K562 (cell line): ENCODE measurements around the gene NUDT9. TPM values are rescaled to one million over a fixed set of nuclear protein-coding genes. Genes with fewer than 3 reads are reported as not detected.

Source experiments
- ATAC-seq: fragments of 200-7000 bp; cut with Tn5 transposase; 3 replicates; pipeline ENCODE4 v1.9.1; 2020; ENCODE audit warnings: moderate library complexity
- BruUV-seq: library from RNA; stranded (reverse); fragments of 400-500 nt; replicated peaks from 2 replicates; lab custom pipeline; 2021; lab: Mats Ljungman, UMichigan
- CTCF ChIA-PET: fragments of 300-600 bp; formaldehyde crosslinking; extraction: SDS; loops from one replicate; lab custom pipeline; 2021; ENCODE audit warnings: low intra/inter-chr PET ratio; lab: Yijun Ruan, JAX
- POLR2A ChIA-PET: fragments of 300-600, 350-650 bp; sonication (Branson Sonifier 250); formaldehyde crosslinking; extraction: SDS; loops from one replicate; lab custom pipeline; 2021; ENCODE audit warnings: antibody characterized with exemption, inconsistent platforms; lab: Yijun Ruan, JAX
- DNase-seq, 4 experiments: peaks; one replicate each; pipeline versions ENCODE4 v3.0.0 to v3.0.0-alpha.2; 2011 to 2018; ENCODE audit warnings: low spot score in 3 of 4, mixed read lengths in 3 of 4; ENCODE audit errors: extremely low read depth in 1 of 4
- FAIRE-seq: peaks from 2 replicates; lab custom pipeline; 2011; peaks lifted over from hg19 to GRCh38; lab: Jason Lieb, UNC
- H2AFZ ChIP-seq: 2 replicates; pipeline ENCODE4 v1.6.0; 2011; ENCODE audit warnings: low read depth, low read length, control low read depth, inconsistent platforms
- H3K27ac ChIP-seq: fragments of 200-600 bp; 3 replicates; pipeline ENCODE4 v1.8.0; 2011; ENCODE audit warnings: low read depth, mild to moderate bottlenecking, control low read depth, inconsistent platforms, low read length, moderate library complexity, mixed read lengths; ENCODE audit errors: extremely low read depth
- H3K27me3 ChIP-seq, 2 experiments: fragments of 300-600 bp in 1 of 2; 2 replicates in 1 of 2; 3 replicates in 1 of 2; pipeline versions ENCODE4 v1.6.0 to v1.8.0; 2011; ENCODE audit warnings: inconsistent platforms in 2 of 2, low read length in 2 of 2, mild to moderate bottlenecking in 1 of 2, mixed read lengths in 1 of 2, moderate library complexity in 1 of 2; ENCODE audit not compliant: control insufficient read depth in 2 of 2, insufficient read depth in 2 of 2
- H3K36me3 ChIP-seq: fragments of 300-600 bp; 3 replicates; pipeline ENCODE4 v1.8.0; 2011; ENCODE audit warnings: mild to moderate bottlenecking, low read length, inconsistent platforms; ENCODE audit not compliant: control insufficient read depth, insufficient read depth
- H3K4me1 ChIP-seq, 2 experiments: fragments of 200-600 bp in 1 of 2; replicated peaks in 1 of 2; 2 replicates in 1 of 2; 3 replicates in 1 of 2; pipeline versions ENCODE4 v1.5.1 to v1.8.0; 2011; ENCODE audit warnings: inconsistent platforms in 2 of 2, low read length in 2 of 2, mild to moderate bottlenecking in 1 of 2, mixed read lengths in 1 of 2, moderate library complexity in 1 of 2; ENCODE audit not compliant: control insufficient read depth in 2 of 2, insufficient read depth in 2 of 2
- H3K4me2 ChIP-seq: 2 replicates; pipeline ENCODE4 v1.6.1; 2011; ENCODE audit warnings: low read length, control low read depth, inconsistent platforms, mixed read lengths; ENCODE audit not compliant: insufficient read depth
- H3K4me3 ChIP-seq: fragments of 200-600 bp; sonication (generic), shearing (Covaris generic); 2 replicates; pipeline ENCODE4 v1.5.1; 2016; ENCODE audit warnings: control low read depth, inconsistent platforms
- H3K79me2 ChIP-seq: fragments of 200-600 bp; 3 replicates; pipeline ENCODE4 v1.8.0; 2011; ENCODE audit warnings: low read length, inconsistent platforms; ENCODE audit not compliant: control insufficient read depth, insufficient read depth
- H3K9ac ChIP-seq, 2 experiments: 2 replicates each; pipeline versions ENCODE4 v1.6.0 to v1.6.1; 2011; ENCODE audit warnings: low read depth in 2 of 2, low read length in 2 of 2, control low read depth in 1 of 2, inconsistent platforms in 1 of 2, mild to moderate bottlenecking in 1 of 2, mixed read lengths in 1 of 2; ENCODE audit not compliant: insufficient read depth in 1 of 2
- H3K9me1 ChIP-seq: one replicate; pipeline ENCODE4 v1.6.0; 2011; ENCODE audit warnings: inconsistent platforms, mild to moderate bottlenecking, low read length, moderate library complexity; ENCODE audit not compliant: control insufficient read depth, insufficient read depth
- H3K9me3 ChIP-seq: replicated peaks from 2 replicates; pipeline ENCODE4 v1.5.1; 2011; ENCODE audit warnings: low read depth, low read length, inconsistent platforms; ENCODE audit not compliant: control insufficient read depth, insufficient read depth
- H4K20me1 ChIP-seq: replicated peaks from 2 replicates; pipeline ENCODE4 v1.6.1; 2011; ENCODE audit warnings: low read length, inconsistent platforms, mixed read lengths; ENCODE audit not compliant: control insufficient read depth, insufficient read depth
- TSHZ1 ChIP-seq: fragments of 250-450 bp; sonication (Bioruptor Pico); IDR thresholded peaks from 2 replicates; pipeline ENCODE4 v1.4.0; 2020; ENCODE audit warnings: mild to moderate bottlenecking, moderate library complexity
- WGBS: fragments of 100-300 bp; shearing (Covaris generic); methylation state at CpG from one replicate; pipeline ENCODE4 v1.1.6; 2016; ENCODE audit warnings: low coverage, mixed read lengths; ENCODE audit not compliant: insufficient coverage; ENCODE audit errors: missing lambda C conversion rate; 5-methylcytosine and 5-hydroxymethylcytosine counted together
- in situ Hi-C: fragments of 300-500 bp; cut with MboI; formaldehyde crosslinking; loops from 4 replicates; pipeline ENCODE4 v1.15.0; 2018; ENCODE audit warnings: inconsistent platforms, mixed read lengths
- intact Hi-C: fragments of 100-400 bp; cut with micrococcal nuclease; formaldehyde crosslinking; loops from 2 replicates; pipeline ENCODE4 v1.14.2; 2022
- polyA plus RNA-seq, 8 experiments: library from polyadenylated mRNA; depleted of rRNA in 4 of 8; stranded (reverse) in 5 of 8; unstranded in 3 of 8; fragments of >200 nt; fragmentation: Nextera tagmentation in 2 of 8; fragmentation: Illumina TruSeq in 1 of 8; extraction: Ambion mirVana in 2 of 8; extraction: Trizol in 1 of 8; gene quantifications; 2 replicates each; pipeline versions ENCODE4 v1.2.1 to v1.2.3, GENCODE V29; 2011 to 2014; ENCODE audit warnings: inconsistent platforms in 1 of 8, missing spikeins in 1 of 8
- total RNA-seq, 7 experiments: library from RNA; depleted of rRNA in 6 of 7; stranded (reverse); fragments of >200 nt in 6 of 7; fragmentation: Illumina TruSeq in 2 of 7; extraction: Trizol in 2 of 7; gene quantifications; 2 replicates each; pipeline versions ENCODE4 v1.2.1 to v1.2.3, GENCODE V29; 2011 to 2021; ENCODE audit warnings: low replicate concordance in 1 of 7

Gene NUDT9
- total and polyA plus RNA-seq, 9 of the 15 experiments (the other 6 are each of a cell fraction or from before 2014, with no cell fraction given), result 8.5 to 20.8 (median 18.0) TPM

GRCh38 chr4:87425711-87426110 is 3.3 kb downstream of the NUDT9 start:
- H3K79me2 ChIP-seq, result peaks cover 68% of the 10 kb centered on the region
- no peaks in the 10 kb centered on the region for H3K9me1 ChIP-seq
- no TSS peak for BruUV-seq
- in situ Hi-C loops, result no loop called here
- ATAC-seq (no peak), DNase-seq (no peak), FAIRE-seq (no peak)
- ChIA-PET CTCF (no interaction called here), POLR2A (no interaction called here)
- no peak overlapping the region for H2AFZ ChIP-seq
- no peak for TF ChIP-seq TSHZ1 (CRISPR knock-in tag)
- H3K9me3 ChIP-seq, result no peaks in the 10 kb centered on the region
- H3K4me2 ChIP-seq, result no peak overlapping the region
- WGBS, result 81% methylated on average over 2 of the region's 2 CpGs
- no peaks in the 10 kb centered on the region for H3K27me3 ChIP-seq
- H3K4me1 ChIP-seq, result peaks cover 7 to 13% of the 10 kb centered on the region in 2 experiments; a peak in 4 of 5 replicates
- H3K36me3 ChIP-seq, result no peaks in the 10 kb centered on the region
- no peak overlapping the region for H3K4me3 ChIP-seq
- no peak overlapping the region for H3K9ac ChIP-seq
- no peaks in the 10 kb centered on the region for H4K20me1 ChIP-seq
- H3K27ac ChIP-seq, result no peak overlapping the region
- intact Hi-C loops, result no loop called here
